Loucy (cell line): ENCODE measurements around the gene PRG2.

Experiments used
- H2AFZ ChIP-seq: fragments of 200-600 bp; sonication (generic); 2 replicates; pipeline ENCODE4 v1.6.0; 2016; ENCODE audit warnings: antibody characterized with exemption, mild to moderate bottlenecking, low read length, moderate library complexity
- H3F3A ChIP-seq: fragments of 200-600 bp; 2 replicates; pipeline ENCODE4 v1.6.0; 2016; ENCODE audit warnings: antibody characterized with exemption, low read depth, mild to moderate bottlenecking
- H3K27me3 ChIP-seq: fragments of 200-600 bp; sonication (generic); 2 replicates; pipeline ENCODE4 v1.6.1; 2014; ENCODE audit warnings: low read length, mild to moderate bottlenecking; ENCODE audit not compliant: insufficient read depth, poor library complexity, severe bottlenecking
- H3K36me3 ChIP-seq: fragments of 200-600 bp; sonication (generic); 2 replicates; pipeline ENCODE4 v1.6.1; 2016; ENCODE audit warnings: low read length; ENCODE audit not compliant: insufficient read depth
- H3K4me1 ChIP-seq: fragments of 200-600 bp; sonication (generic); 2 replicates; pipeline ENCODE4 v1.5.1; 2014; ENCODE audit warnings: low read length, mild to moderate bottlenecking; ENCODE audit not compliant: insufficient read depth, poor library complexity, severe bottlenecking
- H3K4me2 ChIP-seq: fragments of 200-600 bp; sonication (generic); 2 replicates; pipeline ENCODE4 v1.6.0; 2014; ENCODE audit warnings: antibody characterized with exemption, low read length, low read depth, mild to moderate bottlenecking; ENCODE audit not compliant: poor library complexity, severe bottlenecking
- H3K4me3 ChIP-seq: fragments of 200-600 bp; sonication (generic); 2 replicates; pipeline ENCODE4 v1.5.1; 2014; ENCODE audit warnings: low read length, mild to moderate bottlenecking, mixed read lengths; ENCODE audit not compliant: poor library complexity, severe bottlenecking
- H3K79me2 ChIP-seq: fragments of 200-600 bp; sonication (generic); 2 replicates; pipeline ENCODE4 v1.6.1; 2014; ENCODE audit warnings: low read length; ENCODE audit not compliant: insufficient read depth
- H3K9ac ChIP-seq: fragments of 200-600 bp; sonication (generic); 2 replicates; pipeline ENCODE4 v1.6.0; 2014; ENCODE audit warnings: mild to moderate bottlenecking, low read depth, low read length, moderate library complexity; ENCODE audit not compliant: poor library complexity, severe bottlenecking
- H3K9me2 ChIP-seq: fragments of 200-600 bp; sonication (generic); replicated peaks from 2 replicates; pipeline ENCODE4 v1.6.1; 2016; ENCODE audit warnings: low read depth, low read length, mixed read lengths
- H3K9me3 ChIP-seq: fragments of 200-600 bp; sonication (generic); 2 replicates; pipeline ENCODE4 v1.6.1; 2014; ENCODE audit warnings: mild to moderate bottlenecking, antibody characterized with exemption, low read length, low read depth; ENCODE audit not compliant: insufficient read depth
- H4K20me1 ChIP-seq: fragments of 200-600 bp; sonication (generic); 2 replicates; pipeline ENCODE4 v1.6.0; 2014; ENCODE audit warnings: antibody characterized with exemption, low read length, mild to moderate bottlenecking; ENCODE audit not compliant: insufficient read depth, poor library complexity, severe bottlenecking
- CTCF ChIP-seq: fragments of 200-600 bp; sonication (generic); conservative IDR thresholded peaks from 2 replicates; pipeline ENCODE4 v1.5.1; 2014; ENCODE audit warnings: mild to moderate bottlenecking, antibody characterized with exemption, low read length
- EZH2phosphoT487 ChIP-seq: fragments of 200-600 bp; IDR thresholded peaks from 2 replicates; pipeline ENCODE4 v1.6.1; 2018; ENCODE audit warnings: antibody characterized with exemption, mild to moderate bottlenecking, moderate library complexity, borderline replicate concordance

Gene PRG2

DNA sequence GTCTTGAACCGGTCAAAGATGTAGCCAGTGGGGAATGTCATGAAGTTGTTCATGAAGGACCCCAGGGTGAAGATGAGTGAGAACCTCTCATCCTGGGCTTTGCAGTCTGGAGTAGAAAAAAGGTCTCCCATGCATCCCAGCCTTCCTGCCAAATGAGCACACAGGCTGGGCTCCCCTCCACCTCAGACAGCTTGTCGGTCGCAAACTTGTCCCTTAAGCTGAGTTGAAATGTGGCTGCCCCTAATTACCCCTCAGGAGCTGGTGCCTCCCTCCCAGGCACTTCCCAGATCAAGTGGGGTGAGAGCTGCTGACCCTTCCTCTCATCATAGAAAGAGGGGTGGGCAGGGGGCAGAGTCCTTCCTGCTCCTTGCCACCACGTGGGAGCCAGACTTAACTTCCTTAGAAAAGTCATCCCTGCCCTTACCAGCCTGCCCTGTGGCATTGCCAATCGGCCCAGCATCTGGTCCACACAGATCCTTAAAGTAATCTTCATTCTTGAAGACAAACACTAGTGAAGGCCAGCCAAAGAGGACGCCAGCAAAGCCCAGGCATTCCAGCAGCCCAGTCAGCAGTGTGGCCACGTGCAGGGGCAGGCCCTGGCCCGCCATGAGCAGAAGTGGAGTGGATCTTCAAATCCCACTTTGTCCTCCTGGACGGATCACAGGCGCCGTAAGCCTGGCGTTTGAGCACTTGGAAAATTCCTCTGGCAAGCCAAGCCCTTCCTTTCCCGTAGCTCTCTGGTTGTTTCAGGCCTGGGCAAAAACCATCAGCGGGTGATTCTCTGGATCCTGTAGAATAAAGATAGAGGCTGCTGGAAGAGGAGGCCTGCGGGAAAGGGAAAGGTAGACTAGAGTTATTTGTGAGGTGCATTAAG is 35.4 kb upstream of the PRG2 start:
- H3K4me1 ChIP-seq = peaks cover 57% of the 10 kb centered on the region
- H4K20me1 ChIP-seq = peaks cover 41% of the 10 kb centered on the region
- H3F3A ChIP-seq = peaks cover 10% of the 10 kb centered on the region
- H3K4me3 ChIP-seq = peak overlapping the region; percentile 83
- H3K36me3 ChIP-seq = peaks cover 37% of the 10 kb centered on the region; the same call in 1 of the 2 replicates
- no peak overlapping the region for H2AFZ ChIP-seq
- H3K4me2 ChIP-seq = peak overlapping the region; percentile 96
- no peaks in the 10 kb centered on the region for H3K9me2 ChIP-seq
- TF ChIP-seq EZH2phosphoT487 = no peak
- TF ChIP-seq CTCF = no peak
- H3K79me2 ChIP-seq = peaks cover 54% of the 10 kb centered on the region
- H3K9me3 ChIP-seq = no peaks in the 10 kb centered on the region
- no peaks in the 10 kb centered on the region for H3K27me3 ChIP-seq
- peak overlapping the region; percentile 98 for H3K9ac ChIP-seq

DNA sequence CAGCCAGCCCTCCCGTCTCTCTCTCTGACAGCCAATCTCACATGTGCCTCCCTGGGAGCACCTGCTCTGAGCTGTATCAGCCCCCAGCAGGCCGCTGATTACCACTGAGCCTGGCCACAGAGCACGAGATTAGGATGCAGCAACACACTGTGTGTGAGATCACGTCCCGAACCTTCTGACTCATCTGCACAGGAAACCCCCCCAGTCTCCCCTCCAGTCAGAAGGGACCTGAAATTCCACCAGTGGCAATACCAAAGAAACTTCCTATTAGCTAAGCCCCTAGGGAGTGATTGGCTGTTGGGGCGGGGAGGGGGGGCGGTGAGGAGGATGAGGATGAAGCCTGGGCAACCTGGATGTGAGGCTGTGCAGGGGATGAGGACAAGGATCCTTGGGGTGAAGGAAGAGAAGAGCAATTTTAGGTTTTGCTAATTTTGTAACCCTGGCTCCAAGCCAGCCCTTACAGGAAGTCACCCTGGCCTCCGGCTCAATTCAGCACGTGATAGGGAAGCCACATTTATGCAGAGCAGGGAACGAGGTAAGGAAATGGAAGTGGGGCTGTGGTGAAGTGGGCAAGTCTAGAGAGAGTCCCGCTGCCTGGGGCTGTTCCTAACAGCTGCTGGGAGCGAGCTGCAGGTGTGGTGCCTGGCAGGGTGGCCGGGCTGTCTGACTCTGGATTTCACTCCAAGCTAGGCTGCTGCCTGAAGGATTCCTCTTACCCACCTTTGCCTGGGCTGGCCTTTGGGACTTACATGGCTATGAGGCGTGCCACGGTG is 34.5 kb upstream of the PRG2 start:
- Histone ChIP-seq H3K4me2 (peak overlapping the region; percentile 96), H3K79me2 (peaks cover 62% of the 10 kb centered on the region)

More for the DNA sequence above, 34.5 kb upstream of the PRG2 start:
- Histone ChIP-seq H3K9ac (peak overlapping the region; percentile 98), H4K20me1 (peaks cover 47% of the 10 kb centered on the region), H3K4me3 (peak overlapping the region; percentile 83), H3K36me3 (peaks cover 45% of the 10 kb centered on the region; the same call in 1 of the 2 replicates), H3K27me3 (no peaks in the 10 kb centered on the region), H3K9me2 (no peaks in the 10 kb centered on the region), H2AFZ (no peak overlapping the region), H3K9me3 (no peaks in the 10 kb centered on the region), H3K4me1 (peaks cover 52% of the 10 kb centered on the region), H3F3A (peaks cover 10% of the 10 kb centered on the region)
- no peak for TF ChIP-seq EZH2phosphoT487
- no peak for TF ChIP-seq CTCF
